OCI-LY7 (cell line): Measurements from ENCODE around the gene DNAH17. TPM values are rescaled to one million over a fixed set of nuclear protein-coding genes. Genes with fewer than 3 reads are reported as not detected.

Experiments
- BruUV-seq: library from RNA; stranded (reverse); fragments of 400-500 nt; replicated peaks from 2 replicates; lab custom pipeline; 2021; lab: Mats Ljungman, UMichigan
- CTCF ChIA-PET: fragments of 300-600 bp; sonication (Branson Sonifier 250); formaldehyde crosslinking; loops from one replicate; lab custom pipeline; 2022; ENCODE audit warnings: antibody characterized with exemption; ENCODE audit not compliant: unreplicated experiment; lab: Charles Lee
- POLR2A ChIA-PET: fragments of 300-600 bp; sonication (Branson Sonifier 250); formaldehyde crosslinking; loops from one replicate; lab custom pipeline; 2022; ENCODE audit warnings: antibody characterized with exemption; lab: Charles Lee
- DNase-seq: peaks from one replicate; pipeline ENCODE4 v3.0.0-alpha.2; 2015; ENCODE audit warnings: low spot score
- H2AFZ ChIP-seq: fragments of 200-600 bp; sonication (generic), shearing (Covaris generic); 2 replicates; pipeline ENCODE4 v1.6.1; 2014; ENCODE audit warnings: mild to moderate bottlenecking, antibody characterized with exemption, low read length, moderate library complexity
- H3K27ac ChIP-seq: fragments of 200-600 bp; sonication (generic); 2 replicates; pipeline ENCODE4 v1.5.1; 2014; ENCODE audit warnings: mixed run types, low read depth, mild to moderate bottlenecking, moderate library complexity, low read length, inconsistent platforms; ENCODE audit not compliant: poor library complexity, severe bottlenecking
- H3K36me3 ChIP-seq: fragments of 200-600 bp; sonication (generic); 2 replicates; pipeline ENCODE4 v1.6.1; 2014; ENCODE audit warnings: mild to moderate bottlenecking, antibody characterized with exemption, low read length, moderate library complexity, mixed read lengths; ENCODE audit not compliant: insufficient read depth
- H3K4me1 ChIP-seq: fragments of 200-600 bp; sonication (generic); 2 replicates; pipeline ENCODE4 v1.5.1; 2014; ENCODE audit warnings: mild to moderate bottlenecking, low read length; ENCODE audit not compliant: insufficient read depth, poor library complexity, severe bottlenecking
- H3K4me2 ChIP-seq: fragments of 200-600 bp; sonication (generic); 2 replicates; pipeline ENCODE4 v1.6.1; 2014; ENCODE audit warnings: mild to moderate bottlenecking, low read length
- H3K4me3 ChIP-seq: fragments of 200-600 bp; sonication (generic); 2 replicates; pipeline ENCODE4 v1.5.1; 2014; ENCODE audit warnings: mild to moderate bottlenecking, low read depth, low read length; ENCODE audit not compliant: poor library complexity, severe bottlenecking
- H3K79me2 ChIP-seq: fragments of 200-600 bp; sonication (generic); 2 replicates; pipeline ENCODE4 v1.6.1; 2016; ENCODE audit warnings: low read depth, mild to moderate bottlenecking, low read length, moderate library complexity, mixed read lengths; ENCODE audit not compliant: insufficient read depth
- H3K9me2 ChIP-seq: fragments of 200-600 bp; sonication (generic); 2 replicates; pipeline ENCODE4 v1.6.1; 2016; ENCODE audit warnings: mild to moderate bottlenecking, low read length, mixed read lengths; ENCODE audit not compliant: insufficient read depth
- H3K9me3 ChIP-seq: fragments of 200-600 bp; sonication (generic); 2 replicates; pipeline ENCODE4 v1.6.1; 2014; ENCODE audit warnings: mild to moderate bottlenecking, mixed run types, low read length, mixed read lengths
- H4K20me1 ChIP-seq: fragments of 200-600 bp; sonication (generic); 2 replicates; pipeline ENCODE4 v1.6.1; 2014; ENCODE audit warnings: mild to moderate bottlenecking, antibody characterized with exemption, low read length, moderate library complexity, mixed read lengths; ENCODE audit not compliant: insufficient read depth
- CTCF ChIP-seq: fragments of 200-600 bp; sonication (generic); conservative IDR thresholded peaks from 2 replicates; pipeline ENCODE4 v1.5.1; 2014; ENCODE audit warnings: mild to moderate bottlenecking, antibody characterized with exemption, low read length, moderate library complexity, mixed read lengths
- EZH2phosphoT487 ChIP-seq: fragments of 200-600 bp; sonication (generic); IDR thresholded peaks from 2 replicates; pipeline ENCODE4 v1.6.1; 2018; ENCODE audit warnings: low read depth, borderline replicate concordance, mild to moderate bottlenecking, mixed run types, antibody characterized with exemption, low read length, moderate library complexity, mixed read lengths
- intact Hi-C: fragments of 100-400 bp; cut with micrococcal nuclease; formaldehyde crosslinking; loops from one replicate; pipeline ENCODE4 v1.10.0; 2022; ENCODE audit not compliant: unreplicated experiment
- total RNA-seq, 2 experiments: library from RNA; depleted of rRNA in 1 of 2; stranded (reverse); fragments of >200 nt in 1 of 2; shearing (Covaris generic) in 1 of 2; gene quantifications; 2 replicates each; pipeline ENCODE4 v1.2.3, GENCODE V29; 2014 to 2022

Gene DNAH17
- total RNA-seq, 2 experiments from 2014 or later: 0.89 to 1.1 TPM

DNA sequence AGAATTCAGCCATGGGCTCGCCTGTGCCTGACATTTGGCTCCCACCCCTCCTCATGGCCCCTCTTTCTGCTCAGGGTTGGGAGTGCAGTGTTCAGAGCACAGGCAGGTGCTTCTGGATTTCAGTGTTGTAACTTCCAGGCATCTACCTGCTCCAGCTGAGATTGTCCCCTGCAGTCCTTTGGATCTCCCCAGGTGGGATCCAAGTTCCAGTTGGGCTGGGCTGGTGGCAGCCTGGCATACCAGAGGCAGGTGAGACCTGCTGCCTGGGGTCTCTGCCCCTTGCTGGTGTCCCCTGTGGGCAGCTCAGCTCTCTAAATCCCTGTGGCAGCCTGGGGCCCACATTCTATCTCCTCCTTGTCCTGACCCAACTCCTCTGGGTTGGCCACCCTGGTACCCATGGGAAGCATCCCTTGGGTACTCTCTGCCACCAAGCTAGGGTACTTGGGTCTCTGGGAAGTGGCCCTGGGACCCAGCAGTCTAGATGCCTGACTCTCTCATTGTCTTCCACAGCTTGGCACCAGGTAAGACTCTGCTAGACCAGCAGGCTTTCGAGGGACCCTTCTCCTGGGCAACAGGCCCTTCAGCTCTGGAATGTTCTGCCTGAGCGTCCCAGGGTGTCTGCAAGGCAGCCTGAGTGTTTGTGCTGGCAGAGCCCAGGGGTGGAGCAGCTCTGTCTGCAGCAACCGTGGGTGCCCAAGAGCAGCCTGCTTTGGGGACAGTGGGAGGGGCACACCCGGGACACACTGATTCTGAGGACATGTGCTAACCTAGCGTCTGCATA, 42.5 kb downstream of the DNAH17 start:
- Histone ChIP-seq H2AFZ (no peak overlapping the region), H3K4me2 (no peak overlapping the region), H3K36me3 (no peaks in the 10 kb centered on the region), H3K4me3 (no peak overlapping the region), H3K27ac (no peak overlapping the region), H4K20me1 (no peaks in the 10 kb centered on the region), H3K9me3 (no peaks in the 10 kb centered on the region), H3K9me2 (no peaks in the 10 kb centered on the region), H3K4me1 (no peaks in the 10 kb centered on the region), H3K79me2 (no peaks in the 10 kb centered on the region)
- DNase-seq: no peak
- intact Hi-C loops: no loop called here
- CTCF ChIA-PET: no interaction called here
- POLR2A ChIA-PET: no interaction called here
- no peak for TF ChIP-seq EZH2phosphoT487
- no peak for TF ChIP-seq CTCF
- no TSS peak for BruUV-seq

DNA sequence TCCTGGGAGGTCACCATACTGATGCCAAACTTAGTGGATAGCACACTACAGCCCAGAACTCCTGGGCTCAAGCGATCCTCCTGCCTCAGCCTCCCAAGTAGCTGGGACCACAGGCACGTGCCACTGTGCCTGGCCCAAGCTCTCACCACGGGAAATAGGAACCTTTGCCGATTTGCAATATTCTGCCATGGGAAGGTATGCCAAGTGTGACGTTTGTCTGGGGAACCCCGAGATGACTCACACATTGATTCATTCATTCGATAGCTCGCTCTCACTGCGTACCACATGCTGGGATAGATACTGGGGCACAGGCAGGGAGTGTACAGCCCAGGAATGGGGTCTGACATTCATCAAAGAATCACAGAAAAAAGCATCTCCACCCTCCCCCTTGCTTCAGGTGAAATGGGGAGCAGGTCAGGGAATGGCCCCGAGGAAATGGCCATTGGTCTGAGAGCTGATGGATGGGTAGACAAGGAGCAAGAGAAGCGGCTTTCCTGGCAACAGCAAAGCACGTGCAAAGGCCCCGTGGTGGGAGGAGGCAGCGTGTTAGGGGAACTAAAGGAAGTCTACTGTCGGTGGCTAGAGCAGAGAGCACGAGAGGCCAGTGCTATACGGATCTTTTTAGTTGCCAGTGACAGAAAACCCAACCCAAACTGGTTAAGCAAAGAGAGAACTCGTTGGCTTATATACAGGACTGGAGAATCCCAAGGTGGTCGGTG, 44.1 kb downstream of the DNAH17 start:
- Histone ChIP-seq H3K9me3 (no peaks in the 10 kb centered on the region), H3K79me2 (no peaks in the 10 kb centered on the region), H2AFZ (no peak overlapping the region), H3K4me1 (no peaks in the 10 kb centered on the region), H3K9me2 (no peaks in the 10 kb centered on the region), H4K20me1 (no peaks in the 10 kb centered on the region), H3K4me3 (no peak overlapping the region), H3K27ac (no peak overlapping the region), H3K4me2 (no peak overlapping the region), H3K36me3 (no peaks in the 10 kb centered on the region)
- TF ChIP-seq EZH2phosphoT487: no peak
- no peak for TF ChIP-seq CTCF
- DNase-seq: no peak
- ChIA-PET CTCF (no interaction called here), POLR2A (no interaction called here)
- intact Hi-C loops: no loop called here
- no TSS peak for BruUV-seq

DNA sequence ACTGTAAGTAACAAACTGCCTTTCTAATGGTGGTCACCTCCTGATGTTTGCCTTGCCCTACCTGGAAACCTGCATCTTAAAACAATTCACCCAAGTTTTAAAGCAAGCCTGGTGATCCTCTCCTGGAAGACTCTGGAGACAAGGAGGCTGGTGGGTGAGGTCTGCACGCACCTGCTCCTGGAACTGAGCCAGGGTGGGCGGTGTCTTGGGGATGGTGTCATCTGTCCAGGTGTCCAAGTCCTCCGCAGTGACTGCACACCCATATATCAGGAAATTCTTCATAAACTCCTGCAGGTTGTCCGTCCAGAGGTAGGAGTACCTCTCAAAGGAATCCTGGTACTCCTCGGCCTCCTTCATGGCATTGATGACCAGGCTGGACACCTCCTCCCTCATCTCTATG, 44.9 kb downstream of the DNAH17 start:
- TF ChIP-seq CTCF (no peak), EZH2phosphoT487 (no peak)
- Histone ChIP-seq H4K20me1 (no peaks in the 10 kb centered on the region), H3K9me2 (no peaks in the 10 kb centered on the region), H3K4me2 (no peak overlapping the region), H3K79me2 (no peaks in the 10 kb centered on the region), H3K27ac (no peak overlapping the region), H3K4me3 (no peak overlapping the region), H3K4me1 (no peaks in the 10 kb centered on the region), H3K9me3 (no peaks in the 10 kb centered on the region), H3K36me3 (no peaks in the 10 kb centered on the region), H2AFZ (no peak overlapping the region)
- intact Hi-C loops: no loop called here
- ChIA-PET POLR2A (no interaction called here), CTCF (interaction anchor here (0.6 kb wide), 1 partner anchor 78 kb away, joined by 3 read pairs; no protein-coding TSS in a partner anchor)
- DNase-seq: no peak
- no TSS peak for BruUV-seq
